ENCODE measurements around the gene PDZD4. TPM values are rescaled to one million over a fixed set of nuclear protein-coding genes. Genes with fewer than 3 reads are reported as not detected.

Gene PDZD4
- total RNA-seq, 1 donor from 2014 or later = 3.1 TPM

DNA sequence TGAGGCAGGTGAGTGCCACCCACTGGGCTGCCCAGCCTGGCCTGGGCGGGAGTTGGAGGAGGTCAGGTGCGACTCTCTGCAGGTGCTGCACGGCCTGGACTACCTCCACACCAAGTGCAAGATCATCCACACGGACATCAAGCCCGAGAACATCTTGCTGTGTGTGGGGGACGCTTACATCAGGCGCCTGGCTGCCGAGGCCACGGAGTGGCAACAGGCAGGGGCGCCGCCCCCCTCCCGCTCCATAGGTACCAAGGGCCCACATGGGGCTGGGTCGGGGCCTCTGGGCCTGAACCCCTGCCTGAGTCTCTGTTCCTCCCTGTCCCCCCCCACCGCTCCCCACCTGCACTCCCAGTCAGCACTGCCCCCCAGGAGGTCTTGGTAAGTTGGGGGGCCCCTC lies 47.5 kb downstream of the PDZD4 start:
- DNase-seq = no peak

DNA sequence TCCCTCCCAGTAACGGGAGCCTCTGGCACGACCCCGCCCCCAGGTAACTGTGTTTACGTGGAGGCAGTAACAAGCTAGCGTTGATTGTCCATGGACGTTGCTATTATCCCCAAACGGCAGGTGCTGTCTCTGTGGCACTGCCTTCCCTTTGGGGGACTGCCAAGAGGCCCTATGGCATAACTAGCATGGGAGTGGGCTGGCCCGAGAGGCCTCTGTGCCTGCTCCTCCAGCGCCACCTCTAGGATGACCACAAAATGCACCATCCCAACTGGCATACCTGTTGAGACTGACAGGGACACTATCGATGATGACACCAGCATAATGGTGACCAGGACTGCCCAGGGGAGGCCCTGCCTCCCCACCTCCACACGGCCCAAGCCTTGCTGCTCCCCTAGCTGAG lies 48.0 kb downstream of the PDZD4 start:
- DNase-seq = no peak

DNA sequence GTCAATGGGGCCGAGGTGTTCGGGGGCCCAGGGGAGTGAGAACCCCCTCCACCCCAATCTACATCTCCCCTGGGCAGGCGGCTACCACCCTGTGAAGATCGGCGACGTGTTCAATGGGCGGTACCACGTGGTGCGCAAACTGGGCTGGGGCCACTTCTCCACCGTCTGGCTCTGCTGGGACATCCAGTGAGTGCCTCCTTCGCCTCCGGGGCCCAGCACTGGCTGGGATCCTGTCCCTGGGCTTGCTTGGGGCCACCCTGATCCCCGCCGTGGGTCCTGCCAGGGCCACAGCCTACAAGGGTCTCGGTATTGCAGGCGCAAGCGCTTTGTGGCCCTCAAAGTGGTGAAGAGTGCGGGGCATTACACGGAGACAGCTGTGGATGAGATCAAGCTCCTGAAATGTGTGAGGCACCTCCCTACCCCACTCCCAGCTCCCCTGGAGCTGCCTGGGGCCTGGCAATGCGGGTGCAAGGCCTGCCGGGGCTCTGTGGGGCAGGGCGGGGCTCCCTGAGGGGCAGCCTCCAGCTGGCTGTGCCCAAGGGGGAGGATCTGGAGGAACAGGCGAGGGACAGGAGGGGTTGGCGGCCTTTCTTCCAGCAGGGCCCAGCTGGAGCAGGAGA lies 48.8 kb downstream of the PDZD4 start:
- no peak for DNase-seq

DNA sequence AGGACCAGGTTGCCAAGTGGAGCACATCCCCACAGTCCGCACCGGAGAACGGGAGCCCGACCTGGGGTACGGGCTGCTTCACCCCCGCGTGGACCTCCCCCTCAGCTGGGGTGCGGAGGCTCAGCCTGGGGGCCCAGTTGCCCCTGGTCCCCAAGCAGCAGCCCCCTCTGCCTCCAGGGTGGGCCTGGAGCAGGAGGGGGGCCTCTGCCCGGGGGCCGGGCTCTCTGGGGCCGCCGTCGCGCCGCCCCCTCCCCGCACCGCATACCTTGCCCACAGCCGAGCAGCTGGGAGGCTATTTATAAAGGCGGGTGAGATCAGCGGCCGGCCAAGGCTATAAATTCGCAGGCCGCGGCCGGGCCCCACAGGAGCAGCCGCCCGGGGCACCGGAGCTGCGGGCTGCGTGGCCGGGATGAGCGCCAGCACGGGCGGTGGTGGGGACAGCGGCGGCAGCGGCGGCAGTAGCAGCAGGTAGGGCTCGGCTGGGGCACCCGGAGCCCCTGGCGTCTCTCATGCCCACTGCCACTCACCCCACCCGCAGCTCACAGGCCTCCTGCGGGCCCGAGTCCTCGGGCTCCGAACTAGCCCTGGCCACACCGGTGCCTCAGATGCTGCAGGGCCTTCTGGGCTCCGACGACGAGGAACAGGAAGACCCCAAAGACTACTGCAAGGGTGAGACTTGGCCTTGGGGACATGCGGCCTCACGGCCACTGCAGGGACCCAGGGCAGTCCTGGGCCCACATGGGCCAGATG lies 49.5 kb downstream of the PDZD4 start, which contains the start of gene SRPK3:
SRPK3 (plus strand) TSS at position 364 of the 750 bp plus-strand sequence; CDS start at position 410, 46 bp downstream.
- DNase-seq = no peak

DNA sequence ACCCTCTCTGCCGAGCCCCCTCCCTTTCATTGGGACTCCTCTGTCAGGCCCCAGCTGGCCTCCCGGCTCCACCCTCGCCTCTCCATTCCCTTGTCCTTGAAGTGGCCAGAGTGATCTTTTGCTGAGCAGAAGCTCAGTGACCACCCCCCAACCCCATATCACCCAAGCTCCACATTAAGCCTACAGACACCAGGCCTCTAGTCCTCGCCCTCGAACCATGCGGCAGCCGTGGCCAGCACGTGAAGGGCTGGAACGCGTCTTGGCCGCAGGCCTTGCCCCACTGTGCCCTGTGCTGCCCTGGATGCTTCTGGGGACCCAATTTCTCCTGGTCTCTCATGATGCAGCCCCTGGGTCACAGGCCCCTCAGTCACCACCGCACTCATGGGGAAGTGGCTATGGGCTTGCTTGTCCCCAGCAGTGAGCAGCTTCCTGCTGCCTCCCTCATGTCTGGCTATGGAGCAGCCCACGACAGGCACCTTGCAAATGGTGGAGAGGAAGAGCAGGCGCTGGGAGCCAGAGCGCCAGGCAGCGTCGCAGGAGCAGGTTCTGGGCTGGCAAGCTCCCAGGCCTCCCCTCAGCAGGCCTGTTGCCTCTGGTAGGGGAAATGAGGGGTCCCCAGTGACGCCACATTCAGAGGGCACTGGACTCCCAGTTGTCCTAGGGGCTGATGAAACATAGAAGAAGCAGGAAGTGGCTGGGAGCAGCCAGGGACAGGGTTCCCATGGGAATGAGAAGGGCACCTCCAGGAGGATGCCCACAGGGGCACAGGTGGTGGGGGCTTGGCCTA lies 50.3 kb downstream of the PDZD4 start:
- DNase-seq = no peak

DNA sequence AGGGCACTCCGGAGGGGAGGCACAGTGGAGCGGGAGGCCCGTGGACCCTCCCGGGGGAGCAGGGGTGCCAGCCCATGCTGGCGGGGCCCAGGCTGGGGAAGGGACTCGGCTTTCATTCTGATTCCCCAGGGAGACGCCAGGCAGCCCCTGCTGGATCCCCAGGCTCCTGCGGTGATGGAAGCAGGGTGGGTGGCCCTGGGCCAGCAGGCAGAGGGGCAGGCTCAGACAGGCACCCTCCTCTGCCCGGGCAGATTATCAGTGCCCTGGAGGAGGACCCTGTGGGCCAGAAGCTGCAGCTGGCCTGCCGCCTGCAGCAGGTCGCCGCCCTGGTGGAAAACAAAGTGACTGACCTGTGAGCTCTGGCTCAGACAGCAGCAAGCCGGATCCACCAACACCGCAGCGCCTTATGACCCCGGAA lies 51.7 kb downstream of the PDZD4 start:
- no peak for DNase-seq

DNA sequence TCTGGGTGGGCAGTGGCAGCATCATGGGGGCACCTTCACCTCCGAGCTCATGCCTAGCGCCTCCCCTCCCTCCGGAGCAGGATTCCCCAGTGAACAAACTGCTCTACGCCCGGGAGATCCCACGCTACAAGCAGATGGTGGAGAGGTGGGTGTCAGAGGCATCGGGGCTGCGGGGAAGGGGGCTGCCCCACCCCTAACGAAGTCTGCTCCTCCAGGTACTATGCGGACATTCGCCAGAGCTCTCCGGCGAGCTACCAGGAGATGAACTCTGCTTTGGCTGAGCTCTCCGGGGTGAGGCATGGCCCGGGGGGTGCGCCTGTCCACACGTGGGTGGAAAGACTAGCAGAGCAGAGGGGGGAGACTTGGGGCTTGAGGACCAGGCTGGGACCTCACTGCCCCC lies 52.2 kb downstream of the PDZD4 start:
- DNase-seq = no peak

DNA sequence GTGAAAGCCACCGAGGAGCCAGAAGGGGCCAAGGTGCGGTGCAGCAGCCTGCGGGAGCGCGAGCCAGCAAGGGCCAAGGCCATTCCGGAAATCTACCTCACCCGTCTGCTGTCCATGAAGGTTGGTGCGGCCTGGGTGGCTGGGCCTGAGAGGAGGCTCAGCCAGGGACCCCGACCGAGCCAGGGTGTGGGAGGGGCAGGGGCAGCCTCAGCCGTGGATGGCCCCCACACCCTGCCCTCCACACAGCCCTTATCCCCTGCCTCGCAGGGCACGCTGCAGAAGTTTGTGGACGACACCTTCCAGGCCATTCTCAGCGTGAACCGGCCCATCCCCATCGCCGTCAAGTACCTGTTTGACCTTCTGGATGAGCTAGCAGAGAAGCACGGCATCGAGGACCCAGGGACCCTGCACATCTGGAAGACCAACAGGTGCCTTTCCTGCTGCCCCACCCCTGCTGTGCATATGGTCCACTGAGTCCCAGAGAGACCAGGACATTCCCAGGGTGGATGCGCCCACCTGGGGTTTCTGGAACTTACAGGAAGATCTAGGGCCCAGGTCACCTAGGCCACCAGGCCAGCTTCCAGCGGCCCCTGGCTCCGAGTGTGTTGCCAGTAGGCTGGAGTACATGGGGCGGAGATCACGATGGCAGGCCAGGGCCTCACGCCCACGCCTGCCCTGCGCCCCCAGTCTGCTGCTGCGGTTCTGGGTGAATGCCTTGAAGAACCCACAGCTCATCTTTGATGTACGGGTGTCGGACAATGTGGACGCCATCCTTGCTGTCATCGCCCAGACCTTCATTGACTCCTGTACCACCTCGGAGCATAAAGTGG lies 52.9 kb downstream of the PDZD4 start:
- no peak for DNase-seq

DNA sequence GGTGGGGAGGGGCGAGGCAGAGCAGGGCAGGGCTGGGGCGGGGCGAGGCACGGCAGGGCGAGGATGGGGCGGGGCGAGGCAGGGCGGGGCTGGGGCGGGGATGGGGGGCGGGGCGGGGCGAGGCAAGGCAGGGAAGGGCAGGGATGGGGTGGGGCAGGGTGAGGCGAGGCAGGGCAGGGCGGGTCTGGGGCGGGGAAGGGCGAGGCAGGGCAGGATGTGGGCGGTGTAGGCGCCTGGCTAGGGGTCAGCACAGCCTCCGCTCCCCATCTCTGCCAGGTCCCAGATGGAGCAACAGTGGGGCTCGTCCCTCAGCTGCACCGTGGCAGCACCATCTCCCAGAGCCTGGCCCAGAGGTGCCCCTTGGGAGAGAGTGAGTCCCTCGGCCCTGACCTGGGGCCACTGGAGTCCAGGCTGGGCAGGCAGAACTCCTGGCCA lies 53.7 kb downstream of the PDZD4 start:
- no peak for DNase-seq

DNA sequence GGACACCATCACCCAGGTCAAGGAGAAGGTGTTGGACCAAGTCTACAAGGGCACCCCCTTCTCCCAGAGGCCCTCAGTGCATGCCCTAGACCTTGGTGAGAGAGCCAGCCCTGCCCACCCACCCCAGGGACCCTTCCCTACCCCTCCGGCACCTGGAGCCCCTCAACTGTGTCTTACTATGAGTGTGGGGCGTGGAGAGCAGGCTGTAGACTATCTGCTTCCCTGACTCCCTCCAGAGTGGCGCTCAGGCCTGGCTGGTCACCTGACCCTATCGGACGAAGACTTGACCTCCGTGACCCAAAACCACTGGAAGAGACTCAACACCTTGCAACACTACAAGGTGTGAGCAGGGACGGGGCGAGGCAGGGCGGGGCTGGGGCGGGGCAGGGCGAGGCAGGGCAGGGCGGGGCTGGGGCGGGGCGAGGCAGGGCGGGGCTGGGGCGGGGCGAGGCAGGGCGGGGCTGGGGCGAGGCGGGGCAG lies 54.2 kb downstream of the PDZD4 start:
- DNase-seq = no peak

DNA sequence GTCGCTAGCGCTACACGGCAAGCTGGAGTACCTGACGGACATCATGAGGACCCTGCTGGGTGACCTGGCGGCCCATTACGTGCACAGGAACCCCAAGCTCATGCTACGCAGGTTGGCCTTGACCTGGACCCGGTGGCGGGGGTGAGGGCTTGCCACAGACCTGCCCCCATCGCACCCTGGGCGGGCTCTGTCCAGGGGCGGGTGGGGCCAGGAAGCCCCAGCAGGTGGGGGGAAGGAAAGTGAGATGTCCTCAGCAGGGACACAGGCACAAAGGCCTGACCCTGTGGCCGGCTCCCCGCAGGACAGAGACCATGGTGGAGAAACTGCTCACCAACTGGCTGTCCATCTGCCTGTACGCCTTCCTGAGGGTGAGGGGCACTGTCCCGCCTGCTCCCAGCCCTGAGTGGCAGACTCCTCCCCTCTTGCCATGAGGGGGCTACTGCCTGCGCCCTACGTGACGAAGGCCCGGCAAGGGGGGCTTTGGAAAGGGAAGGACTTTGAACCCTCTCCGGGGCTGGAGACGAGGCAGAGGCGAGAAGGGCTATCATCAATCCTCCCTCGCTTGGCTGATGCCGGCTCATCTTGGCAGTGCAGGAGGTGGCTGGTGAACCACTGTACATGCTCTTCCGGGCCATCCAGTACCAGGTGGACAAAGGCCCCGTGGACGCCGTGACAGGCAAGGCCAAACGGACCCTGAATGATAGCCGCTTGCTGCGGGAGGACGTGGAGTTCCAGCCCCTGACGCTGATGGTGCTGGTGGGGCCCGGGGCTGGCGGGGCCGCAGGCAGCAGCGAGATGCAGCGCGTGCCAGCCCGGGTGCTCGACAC lies 54.8 kb downstream of the PDZD4 start:
- DNase-seq = no peak

DNA sequence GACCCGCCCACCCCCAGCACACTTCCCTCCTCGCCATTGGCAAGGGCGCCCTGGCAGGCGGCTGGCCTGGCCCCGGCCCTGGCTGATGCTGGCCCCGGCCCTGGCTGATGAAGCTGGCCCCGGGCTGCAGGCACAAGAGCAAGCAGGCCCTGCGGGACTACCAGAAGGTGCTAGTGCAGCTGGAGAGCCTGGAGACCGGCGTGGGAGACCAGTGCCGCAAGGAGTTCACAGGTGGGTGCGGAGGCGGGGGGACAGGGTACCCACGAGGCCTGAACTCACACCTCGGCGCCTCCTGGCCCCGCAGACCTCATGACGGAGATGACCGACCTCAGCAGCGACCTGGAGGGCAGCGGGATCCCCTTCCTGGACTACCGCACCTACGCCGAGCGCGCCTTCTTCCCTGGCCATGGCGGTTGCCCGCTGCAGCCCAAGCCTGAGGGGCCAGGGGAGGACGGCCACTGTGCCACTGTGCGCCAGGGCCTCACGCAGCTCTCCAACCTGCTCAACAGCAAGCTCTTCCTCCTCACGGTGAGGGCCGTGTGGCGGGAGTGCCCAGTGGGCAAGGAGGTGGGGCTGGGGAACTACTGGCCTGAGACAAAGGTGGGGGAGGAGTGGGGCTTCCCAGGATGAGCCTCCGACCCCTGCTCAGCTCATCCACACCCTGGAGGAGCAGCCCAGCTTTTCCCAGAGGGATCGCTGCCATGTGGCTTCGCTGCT lies 55.6 kb downstream of the PDZD4 start:
- no peak for DNase-seq

DNA sequence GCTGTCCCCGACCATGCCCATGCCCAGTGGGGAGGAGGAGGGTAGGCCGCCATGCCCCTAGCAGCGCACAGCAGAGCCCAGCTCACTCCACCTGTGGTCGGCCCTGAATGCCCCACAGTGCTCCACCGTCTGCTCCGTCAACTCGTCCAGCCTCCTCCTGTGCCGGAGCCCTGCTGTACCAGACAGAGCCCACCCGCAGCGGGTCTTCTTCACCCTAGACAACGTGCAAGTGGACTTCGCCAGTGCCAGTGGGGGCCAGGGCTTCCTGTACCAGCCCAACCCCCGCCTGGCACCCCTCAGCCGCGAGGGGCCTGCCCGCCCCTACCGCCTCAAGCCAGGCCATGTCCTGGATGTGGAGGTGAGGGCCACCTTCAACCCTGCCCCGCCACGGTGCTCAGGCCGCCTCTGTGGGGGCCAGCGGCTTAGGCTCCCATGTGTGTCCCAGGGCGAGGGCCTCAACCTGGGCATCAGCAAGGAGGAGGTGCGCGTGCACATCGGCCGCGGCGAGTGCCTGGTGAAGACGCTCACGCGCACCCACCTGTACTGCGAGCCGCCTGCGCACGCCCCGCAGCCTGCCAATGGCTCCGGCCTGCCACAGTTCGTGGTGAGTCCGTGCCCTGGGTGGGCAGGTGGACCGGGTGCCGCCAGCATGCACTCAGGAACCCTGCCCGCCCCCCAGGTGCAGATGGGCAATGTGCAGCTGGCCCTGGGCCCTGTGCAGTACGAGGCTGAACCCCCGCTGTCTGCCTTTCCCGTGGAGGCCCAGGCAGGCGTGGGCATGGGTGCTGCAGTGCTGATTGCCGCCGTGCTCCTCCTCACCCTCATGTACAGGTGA lies 56.4 kb downstream of the PDZD4 start:
- DNase-seq = no peak

DNA sequence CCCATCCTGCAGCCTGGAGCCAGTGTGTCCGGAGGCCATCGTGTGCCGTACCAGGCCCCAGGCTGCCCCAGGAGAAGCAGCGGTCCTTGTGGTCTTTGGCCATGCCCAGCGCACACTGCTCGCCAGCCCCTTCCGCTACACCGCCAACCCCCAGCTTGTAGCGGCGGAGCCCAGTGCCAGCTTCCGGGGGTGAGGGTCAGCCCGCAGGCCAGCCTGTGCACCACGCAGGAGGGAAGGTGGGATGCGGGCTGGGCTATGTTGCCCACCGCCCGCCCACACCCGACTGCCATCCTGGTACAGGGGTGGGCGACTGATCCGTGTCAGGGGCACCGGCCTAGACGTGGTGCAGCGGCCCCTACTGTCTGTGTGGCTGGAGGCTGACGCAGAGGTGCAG lies 57.1 kb downstream of the PDZD4 start:
- no peak for DNase-seq

DNA sequence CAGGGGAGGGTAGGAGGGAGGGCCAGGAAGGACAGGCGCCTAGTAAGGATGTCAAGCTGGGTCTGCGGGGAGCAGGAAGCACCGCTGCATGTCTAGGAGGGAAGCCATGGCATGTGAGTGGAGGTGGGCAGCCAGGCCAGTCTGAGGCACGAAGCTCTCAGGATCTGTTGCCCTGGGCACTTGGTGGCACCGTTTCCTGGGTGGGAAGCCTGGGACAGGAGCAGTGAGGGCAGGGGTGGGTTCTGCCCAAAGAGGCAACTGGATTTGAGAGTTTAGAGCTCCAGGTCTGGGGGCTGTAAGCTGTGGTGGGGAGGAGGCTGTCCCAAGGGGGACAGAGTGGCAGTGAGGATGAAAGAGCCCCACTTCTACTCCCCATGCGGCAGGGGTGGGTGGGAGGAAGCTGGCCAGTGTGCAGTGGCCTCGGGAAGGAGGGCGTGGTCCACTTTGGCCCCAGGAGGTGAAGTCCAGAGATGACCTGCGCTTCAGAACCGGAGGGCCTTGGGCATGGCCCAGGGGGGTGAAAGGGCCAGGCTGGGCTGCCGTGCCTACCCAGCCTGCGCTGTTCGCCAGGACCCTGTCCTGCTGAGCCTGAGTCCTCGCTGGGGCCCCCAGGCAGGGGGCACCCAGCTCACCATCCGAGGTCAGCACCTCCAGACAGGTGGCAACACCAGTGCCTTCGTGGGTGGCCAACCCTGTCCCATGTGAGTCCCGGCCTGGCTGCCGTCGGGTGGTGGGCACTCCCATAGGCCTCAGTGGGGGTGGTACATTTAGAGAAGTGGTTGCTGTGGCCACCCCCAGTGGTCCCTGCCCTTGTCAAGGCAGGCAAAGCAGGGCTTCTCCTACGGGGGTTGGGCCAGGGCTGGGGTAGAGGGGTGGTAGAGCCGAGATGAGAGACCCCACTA lies 57.8 kb downstream of the PDZD4 start:
- no peak for DNase-seq

DNA sequence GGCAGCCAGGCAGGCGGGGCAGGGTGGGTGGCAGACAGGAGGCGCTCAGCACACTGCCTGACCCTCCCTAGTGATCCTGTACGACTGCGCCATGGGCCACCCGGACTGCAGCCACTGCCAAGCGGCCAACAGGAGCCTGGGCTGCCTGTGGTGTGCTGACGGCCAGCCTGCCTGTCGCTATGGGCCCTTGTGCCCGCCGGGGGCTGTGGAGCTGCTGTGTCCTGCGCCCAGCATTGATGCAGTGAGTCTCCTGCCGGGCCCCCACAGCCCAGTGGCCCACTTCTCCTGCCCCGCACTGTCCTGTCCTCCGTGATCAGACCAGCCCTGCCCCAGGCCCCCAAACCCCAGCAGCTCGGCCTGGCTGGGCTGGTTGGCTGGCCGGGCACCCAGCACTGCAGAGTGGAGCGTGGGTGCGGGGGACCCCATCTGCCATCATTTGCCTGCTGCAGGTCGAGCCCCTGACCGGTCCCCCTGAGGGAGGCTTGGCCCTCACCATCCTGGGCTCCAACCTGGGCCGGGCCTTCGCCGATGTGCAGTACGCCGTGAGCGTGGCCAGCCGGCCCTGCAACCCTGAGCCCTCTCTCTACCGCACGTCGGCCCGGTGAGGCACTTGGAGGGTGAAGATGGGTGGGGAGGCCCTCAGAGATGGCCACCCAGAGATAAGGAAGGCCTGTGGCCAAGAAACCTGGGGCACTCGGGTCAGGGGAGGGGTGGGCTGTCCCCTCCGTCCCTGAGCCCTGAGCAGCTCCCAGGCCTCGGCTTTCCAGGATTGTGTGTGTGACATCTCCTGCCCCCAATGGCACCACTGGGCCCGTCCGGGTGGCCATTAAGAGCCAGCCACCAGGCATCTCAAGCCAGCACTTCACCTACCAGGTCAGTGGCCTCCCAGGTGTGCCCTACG lies 58.7 kb downstream of the PDZD4 start:
- no peak for DNase-seq
